ENCODE data around the gene MBD1.
"Not testable (repeated sequence)": the region's sequence is repeated elsewhere in the genome, so short reads cannot be mapped to it uniquely, and the experiment has no call there.

Gene MBD1

DNA sequence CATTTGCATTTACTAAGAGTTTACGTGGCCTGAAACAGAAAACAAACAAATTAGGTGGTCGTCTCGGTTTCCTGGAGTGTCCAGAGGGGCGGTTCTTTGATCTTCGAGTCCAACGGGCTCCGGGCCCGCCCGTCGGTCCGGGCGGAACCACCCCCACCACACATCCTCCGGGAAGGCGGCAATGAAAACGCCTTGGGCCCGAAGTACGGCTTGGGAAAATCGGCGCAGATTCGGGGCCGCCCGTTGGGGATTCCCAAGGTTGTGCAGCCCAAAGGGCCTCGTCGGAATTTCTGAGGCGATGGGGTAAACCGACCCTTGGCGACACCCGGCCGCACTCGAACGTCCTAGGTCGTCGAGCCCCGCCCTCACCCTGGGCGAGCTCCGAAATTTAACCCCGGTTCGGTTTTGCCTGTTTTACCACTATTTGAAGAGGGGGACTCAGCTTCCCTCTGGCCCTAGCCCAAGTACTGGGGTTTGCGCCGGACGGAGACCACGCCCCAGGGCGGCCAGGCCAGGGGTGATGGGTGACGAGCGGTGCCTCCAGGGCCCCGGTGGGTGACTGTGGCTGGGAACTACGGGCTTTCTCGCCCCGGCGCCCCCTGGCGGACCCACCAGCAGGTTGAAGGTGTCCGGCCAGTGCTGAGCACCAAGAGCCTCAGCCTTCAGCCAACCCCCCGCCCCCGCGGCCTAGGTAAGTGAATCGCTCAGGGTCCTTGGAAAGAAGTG is 13.1 kb downstream of the MBD1 start:
- Histone ChIP-seq H3K9me3 (ENCODE audit: control insufficient read depth, insufficient read depth, low read depth, low read length) (no peaks in the 10 kb centered on the region), H3K27me3 (ENCODE audit: control insufficient read depth, insufficient read depth, low read length) (peaks cover 4% of the 10 kb centered on the region; the same call in 1 of the 2 replicates), H3K4me1 (ENCODE audit: control insufficient read depth, insufficient read depth, low read length) (peaks cover 5% of the 10 kb centered on the region), H3K27ac (ENCODE audit: low read depth, low read length) (no peak overlapping the region), H3K9ac (ENCODE audit: low read length) (no peak overlapping the region), H3K36me3 (ENCODE audit: control insufficient read depth, insufficient read depth, low read length) (peaks cover 46% of the 10 kb centered on the region), H3K4me3 (ENCODE audit: low read depth, low read length) (peak overlapping the region; percentile 71)

DNA sequence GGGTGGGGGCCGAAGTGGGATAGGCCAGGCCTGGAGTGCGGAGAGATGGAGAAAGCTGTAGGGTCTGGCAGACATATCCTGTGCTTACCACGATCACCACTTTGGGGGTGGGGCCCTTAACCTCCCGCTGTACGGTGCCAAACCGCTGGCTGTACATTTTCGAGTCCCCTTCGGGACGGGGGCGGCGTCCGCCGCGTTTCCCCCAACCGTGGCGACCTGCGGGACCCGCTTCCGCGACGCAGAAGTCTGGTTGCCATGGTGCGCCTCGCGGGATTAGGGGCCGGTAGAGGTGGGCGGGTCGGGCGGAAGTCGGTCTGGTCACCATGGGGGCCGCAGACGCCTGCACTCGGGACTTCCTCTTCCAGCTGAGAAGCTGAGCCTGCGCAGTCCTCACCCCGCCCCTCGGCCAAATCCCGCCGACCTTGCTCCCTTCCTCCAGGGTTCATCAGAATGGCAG is 15.0 kb downstream of the MBD1 start, which contains the start of gene CFAP53:
TSS of gene CFAP53 (minus strand) at position 248 of the 457 bp plus-strand sequence. CDS start at position 157, 91 bp downstream.
- Histone ChIP-seq H3K27me3 (ENCODE audit: control insufficient read depth, insufficient read depth, low read length) (peaks cover 6% of the 10 kb centered on the region; the same call in 1 of the 2 replicates), H3K4me3 (ENCODE audit: low read depth, low read length) (peak within 1 kb of the TSS; percentile 93), H3K4me1 (ENCODE audit: control insufficient read depth, insufficient read depth, low read length) (peaks cover 5% of the 10 kb centered on the region), H3K9ac (ENCODE audit: low read length) (peak within 1 kb of the TSS; percentile 61), H3K36me3 (ENCODE audit: control insufficient read depth, insufficient read depth, low read length) (peaks cover 27% of the 10 kb centered on the region), H3K9me3 (ENCODE audit: control insufficient read depth, insufficient read depth, low read depth, low read length) (no peaks in the 10 kb centered on the region), H3K27ac (ENCODE audit: low read depth, low read length) (no peak within 1 kb of the TSS)

DNA sequence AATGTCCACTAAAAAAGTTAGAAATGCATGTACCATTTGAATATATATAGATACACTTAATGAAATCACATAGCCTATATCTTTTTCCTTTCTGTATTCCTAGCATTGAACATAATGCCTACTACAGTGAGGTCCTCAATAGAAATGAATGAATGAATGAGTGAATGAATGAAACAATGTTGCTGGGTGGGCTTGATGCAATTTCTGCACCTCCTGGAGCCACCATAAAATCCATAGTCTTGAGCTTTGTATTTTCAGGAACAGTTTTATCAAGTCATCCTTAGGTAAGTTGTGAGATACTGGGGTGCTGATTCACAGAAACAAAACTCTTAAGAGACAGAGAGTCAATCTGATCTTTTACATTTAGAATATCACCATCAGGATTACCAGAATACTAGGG is 18.3 kb downstream of the MBD1 start:
- Histone ChIP-seq H3K9me3 (ENCODE audit: control insufficient read depth, insufficient read depth, low read depth, low read length) (no peaks in the 10 kb centered on the region), H3K4me1 (ENCODE audit: control insufficient read depth, insufficient read depth, low read length) (peaks cover 5% of the 10 kb centered on the region), H3K36me3 (ENCODE audit: control insufficient read depth, insufficient read depth, low read length) (peaks cover 3% of the 10 kb centered on the region; the same call in 1 of the 2 replicates), H3K27me3 (ENCODE audit: control insufficient read depth, insufficient read depth, low read length) (peaks cover 6% of the 10 kb centered on the region; the same call in 1 of the 2 replicates), H3K4me3 (ENCODE audit: low read depth, low read length) (no peak overlapping the region), H3K9ac (ENCODE audit: low read length) (no peak overlapping the region), H3K27ac (ENCODE audit: low read depth, low read length) (no peak overlapping the region)

DNA sequence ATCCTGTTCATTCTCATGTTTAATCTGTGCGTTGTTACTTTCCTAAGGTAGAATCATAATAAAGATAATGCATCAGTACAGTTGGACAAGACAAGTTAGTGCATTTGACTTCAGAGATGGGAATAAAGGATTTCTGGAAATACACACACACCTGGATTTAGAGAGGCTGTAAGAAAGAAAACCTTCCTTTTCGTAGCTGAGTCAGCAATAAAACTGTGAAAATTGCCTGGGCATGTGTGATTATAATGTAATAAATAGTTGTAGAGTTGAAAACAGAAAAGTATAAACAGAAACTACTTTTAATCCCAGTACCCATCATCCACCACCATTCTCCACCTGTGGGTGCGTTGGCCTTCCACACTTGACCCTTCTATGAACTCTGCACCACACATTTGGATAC is 30.4 kb downstream of the MBD1 start:
- Histone ChIP-seq H3K27me3 (ENCODE audit: control insufficient read depth, insufficient read depth, low read length) (no peaks in the 10 kb centered on the region), H3K9me3 (ENCODE audit: control insufficient read depth, insufficient read depth, low read depth, low read length) (no peaks in the 10 kb centered on the region), H3K27ac (ENCODE audit: low read depth, low read length) (no peak overlapping the region), H3K9ac (ENCODE audit: low read length) (no peak overlapping the region), H3K4me1 (ENCODE audit: control insufficient read depth, insufficient read depth, low read length) (no peaks in the 10 kb centered on the region), H3K36me3 (ENCODE audit: control insufficient read depth, insufficient read depth, low read length) (no peaks in the 10 kb centered on the region), H3K4me3 (ENCODE audit: low read depth, low read length) (no peak overlapping the region)

DNA sequence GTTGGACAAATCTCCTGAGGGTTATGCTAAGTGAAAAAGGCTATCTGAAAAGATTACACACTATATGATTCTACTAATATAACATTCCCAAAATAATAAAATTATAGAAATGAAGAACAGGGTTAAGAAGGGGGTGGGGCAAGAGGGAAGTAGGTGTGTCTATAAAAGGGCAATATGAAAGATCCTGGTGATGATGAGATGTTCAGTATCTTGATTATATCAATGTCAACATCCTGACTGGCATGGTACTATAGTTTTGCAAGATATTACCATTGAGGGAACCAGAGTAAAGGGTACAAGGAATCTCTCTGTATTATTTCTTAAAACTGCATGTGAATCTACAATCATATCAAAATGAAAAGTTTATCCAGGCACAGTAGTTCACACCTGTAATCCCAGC is 31.7 kb downstream of the MBD1 start:
- no peaks in the 10 kb centered on the region for H3K27me3 ChIP-seq (ENCODE audit: control insufficient read depth, insufficient read depth, low read length)

DNA sequence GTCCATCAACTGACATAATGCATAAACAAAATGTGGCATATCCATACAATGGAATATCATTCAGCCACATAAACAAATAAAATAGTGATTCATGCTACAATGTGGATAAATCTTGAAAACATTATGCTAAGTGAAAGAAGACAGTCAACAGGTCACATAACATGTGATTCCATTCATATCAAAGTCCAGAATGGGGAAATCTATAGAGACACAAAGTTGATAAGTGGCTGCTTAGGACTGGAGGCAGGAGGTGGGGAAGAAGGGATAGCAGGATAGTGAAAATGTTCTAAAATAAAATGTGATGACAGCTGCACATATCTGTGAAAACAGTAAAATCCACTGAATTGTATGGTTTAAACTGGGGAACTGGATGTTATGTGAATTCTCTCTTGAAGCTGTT is 33.8 kb downstream of the MBD1 start:
- Histone ChIP-seq H3K36me3 (ENCODE audit: control insufficient read depth, insufficient read depth, low read length) (no peaks in the 10 kb centered on the region), H3K9me3 (ENCODE audit: control insufficient read depth, insufficient read depth, low read depth, low read length) (peaks cover 6% of the 10 kb centered on the region; the same call in 1 of the 2 replicates), H3K4me3 (ENCODE audit: low read depth, low read length) (no peak overlapping the region), H3K27ac (ENCODE audit: low read depth, low read length) (no peak overlapping the region), H3K4me1 (ENCODE audit: control insufficient read depth, insufficient read depth, low read length) (no peaks in the 10 kb centered on the region), H3K9ac (ENCODE audit: low read length) (no peak overlapping the region), H3K27me3 (ENCODE audit: control insufficient read depth, insufficient read depth, low read length) (no peaks in the 10 kb centered on the region)

More for the DNA sequence above, 31.7 kb downstream of the MBD1 start:
- Histone ChIP-seq H3K4me3 (ENCODE audit: low read depth, low read length) (no peak overlapping the region), H3K9me3 (ENCODE audit: control insufficient read depth, insufficient read depth, low read depth, low read length) (no peaks in the 10 kb centered on the region), H3K27ac (ENCODE audit: low read depth, low read length) (no peak overlapping the region), H3K36me3 (ENCODE audit: control insufficient read depth, insufficient read depth, low read length) (no peaks in the 10 kb centered on the region), H3K9ac (ENCODE audit: low read length) (no peak overlapping the region), H3K4me1 (ENCODE audit: control insufficient read depth, insufficient read depth, low read length) (no peaks in the 10 kb centered on the region)

DNA sequence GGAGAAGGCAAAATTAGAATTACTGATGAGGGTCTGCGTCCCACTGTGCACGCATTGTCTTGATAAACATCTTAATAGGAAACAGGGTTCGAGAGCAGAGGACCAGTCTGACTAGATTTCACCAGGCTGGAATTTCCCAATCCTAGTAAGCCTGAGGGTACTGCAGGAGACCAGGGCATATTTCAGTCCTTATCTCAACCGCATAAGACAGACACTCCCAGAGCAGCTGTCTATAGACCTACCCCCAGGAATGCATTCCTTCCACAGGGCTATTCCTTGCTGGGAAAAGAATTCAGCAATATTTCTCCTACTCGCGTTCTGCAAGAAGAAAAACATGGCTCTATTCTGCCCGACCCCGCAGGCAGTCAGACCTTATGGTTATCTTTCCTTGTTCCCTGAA is 39.6 kb downstream of the MBD1 start:
- H3K9ac ChIP-seq (ENCODE audit: low read length); H3K27ac ChIP-seq (ENCODE audit: low read depth, low read length); H3K36me3 ChIP-seq (ENCODE audit: control insufficient read depth, insufficient read depth, low read length); H3K27me3 ChIP-seq (ENCODE audit: control insufficient read depth, insufficient read depth, low read length); H3K4me1 ChIP-seq (ENCODE audit: control insufficient read depth, insufficient read depth, low read length); H3K4me3 ChIP-seq (ENCODE audit: low read depth, low read length): not testable (repeated sequence)
- peaks cover 32% of the 10 kb centered on the region for H3K9me3 ChIP-seq (ENCODE audit: control insufficient read depth, insufficient read depth, low read depth, low read length)

DNA sequence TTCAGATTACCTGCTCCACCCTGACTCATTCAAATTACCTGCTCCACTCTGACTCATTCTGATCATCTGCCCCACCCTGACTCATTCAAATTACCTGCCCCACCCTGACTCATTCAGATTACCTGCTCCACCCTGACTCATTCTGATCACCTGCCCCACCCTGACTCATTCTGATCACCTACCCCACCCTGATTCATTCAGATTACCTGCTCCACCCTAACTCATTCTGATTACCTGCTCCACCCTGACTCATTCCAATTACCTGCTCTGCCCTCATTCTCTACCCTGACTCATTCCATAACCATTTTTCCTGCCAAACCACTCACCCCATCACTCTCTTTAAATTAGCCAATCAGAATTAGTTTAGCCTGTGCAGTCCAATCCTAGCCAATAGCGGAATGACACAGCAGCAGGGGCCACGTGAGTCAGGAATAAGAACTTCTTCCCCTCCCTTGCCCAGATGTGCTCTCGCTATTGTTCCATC is 41.2 kb downstream of the MBD1 start:
- H3K9ac ChIP-seq (ENCODE audit: low read length): no peak overlapping the region
- no peaks in the 10 kb centered on the region for H3K36me3 ChIP-seq (ENCODE audit: control insufficient read depth, insufficient read depth, low read length)
- H3K4me3 ChIP-seq (ENCODE audit: low read depth, low read length): no peak overlapping the region
- H3K9me3 ChIP-seq (ENCODE audit: control insufficient read depth, insufficient read depth, low read depth, low read length): peaks cover 40% of the 10 kb centered on the region
- no peaks in the 10 kb centered on the region for H3K27me3 ChIP-seq (ENCODE audit: control insufficient read depth, insufficient read depth, low read length)
- H3K27ac ChIP-seq (ENCODE audit: low read depth, low read length): no peak overlapping the region
- H3K4me1 ChIP-seq (ENCODE audit: control insufficient read depth, insufficient read depth, low read length): no peaks in the 10 kb centered on the region

DNA sequence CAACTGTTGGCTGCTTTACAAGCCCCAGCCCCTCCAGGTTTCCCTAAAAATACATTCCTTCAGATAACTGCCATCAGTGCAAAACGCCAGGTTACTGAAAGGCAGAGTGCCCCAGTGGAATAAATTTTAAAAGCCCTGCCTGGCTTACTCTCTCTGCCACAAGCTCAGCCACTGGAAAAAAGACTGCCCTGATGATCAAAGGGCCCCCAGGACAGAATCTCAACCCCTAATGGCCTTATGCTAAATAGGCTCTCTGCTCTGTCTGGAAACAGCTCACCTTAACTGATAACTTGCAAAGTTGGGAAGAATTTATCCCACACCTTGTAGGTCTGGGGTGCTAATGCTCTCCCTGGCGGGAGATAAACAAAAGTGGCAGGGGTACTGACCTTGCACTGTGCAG is 48.9 kb downstream of the MBD1 start:
- Histone ChIP-seq H3K27ac (ENCODE audit: low read depth, low read length) (no peak overlapping the region), H3K36me3 (ENCODE audit: control insufficient read depth, insufficient read depth, low read length) (no peaks in the 10 kb centered on the region), H3K4me1 (ENCODE audit: control insufficient read depth, insufficient read depth, low read length) (peaks cover 14% of the 10 kb centered on the region), H3K4me3 (ENCODE audit: low read depth, low read length) (no peak overlapping the region; the same call in 1 of the 2 replicates), H3K27me3 (ENCODE audit: control insufficient read depth, insufficient read depth, low read length) (no peaks in the 10 kb centered on the region), H3K9ac (ENCODE audit: low read length) (no peak overlapping the region), H3K9me3 (ENCODE audit: control insufficient read depth, insufficient read depth, low read depth, low read length) (peaks cover 21% of the 10 kb centered on the region)

DNA sequence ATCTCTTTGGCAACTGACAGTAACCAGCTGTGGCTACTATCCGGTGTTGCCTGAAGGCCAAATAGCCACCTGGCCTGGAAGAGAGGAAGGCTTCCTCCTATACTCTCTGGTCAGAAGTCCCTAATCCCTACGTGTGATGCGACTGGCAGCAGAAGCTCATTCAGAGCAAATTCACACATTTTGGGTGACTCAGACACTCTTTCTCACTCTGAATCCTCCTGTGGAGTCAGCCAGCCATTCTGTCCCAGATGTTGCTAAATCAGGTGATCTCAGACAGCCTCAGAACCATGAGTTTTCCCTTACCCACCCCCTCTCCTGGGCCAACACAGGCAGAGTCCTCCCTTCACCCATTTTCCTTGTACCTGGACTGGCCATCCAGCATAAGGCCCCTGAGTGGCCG is 49.7 kb downstream of the MBD1 start:
- Histone ChIP-seq H3K9ac (ENCODE audit: low read length) (no peak overlapping the region), H3K27me3 (ENCODE audit: control insufficient read depth, insufficient read depth, low read length) (no peaks in the 10 kb centered on the region), H3K27ac (ENCODE audit: low read depth, low read length) (peak overlapping the region; percentile 49; the same call in 1 of the 2 replicates), H3K4me1 (ENCODE audit: control insufficient read depth, insufficient read depth, low read length) (peaks cover 14% of the 10 kb centered on the region), H3K36me3 (ENCODE audit: control insufficient read depth, insufficient read depth, low read length) (no peaks in the 10 kb centered on the region), H3K9me3 (ENCODE audit: control insufficient read depth, insufficient read depth, low read depth, low read length) (peaks cover 21% of the 10 kb centered on the region), H3K4me3 (ENCODE audit: low read depth, low read length) (no peak overlapping the region)

DNA sequence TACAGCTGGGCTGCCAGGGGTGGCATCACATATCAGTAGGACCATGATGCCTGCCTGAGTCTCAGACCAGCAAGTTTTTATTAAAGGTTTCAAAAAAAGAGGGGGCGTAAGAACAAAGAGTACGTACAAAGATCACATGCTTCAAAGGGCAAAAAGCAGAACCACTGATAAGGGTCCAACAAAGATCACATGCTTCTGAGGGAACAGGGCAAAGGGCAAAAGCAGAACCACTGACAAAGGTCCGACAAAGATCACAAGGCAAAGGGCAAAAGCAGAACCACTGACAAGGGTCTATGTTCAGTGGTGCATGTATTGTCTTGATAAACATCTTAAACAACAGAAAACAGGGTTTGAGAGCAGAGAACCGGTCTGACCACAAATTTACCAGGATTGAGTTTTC is 61.1 kb downstream of the MBD1 start:
- H3K36me3 ChIP-seq (ENCODE audit: control insufficient read depth, insufficient read depth, low read length); H3K27ac ChIP-seq (ENCODE audit: low read depth, low read length); H3K4me3 ChIP-seq (ENCODE audit: low read depth, low read length); H3K9ac ChIP-seq (ENCODE audit: low read length); H3K4me1 ChIP-seq (ENCODE audit: control insufficient read depth, insufficient read depth, low read length); H3K27me3 ChIP-seq (ENCODE audit: control insufficient read depth, insufficient read depth, low read length): not testable (repeated sequence)
- H3K9me3 ChIP-seq (ENCODE audit: control insufficient read depth, insufficient read depth, low read depth, low read length): peaks cover 23% of the 10 kb centered on the region
